Keratinocyte (primary cell): ENCODE data around the gene IRF2BP1. TPM values are rescaled to one million over a fixed set of nuclear protein-coding genes. Genes with fewer than 3 reads are reported as not detected.
"Not testable (repeated sequence)": the region's sequence is repeated elsewhere in the genome, so short reads cannot be mapped to it uniquely, and the experiment has no call there.

Experiments
- DNase-seq: peaks from one replicate; pipeline ENCODE4 v3.0.0-alpha.2; 2011; ENCODE audit warnings: low read depth, missing footprints, low spot score
- FAIRE-seq: peaks from 2 replicates; lab custom pipeline; 2011; peaks lifted over from hg19 to GRCh38; lab: Jason Lieb, UNC
- H2AFZ ChIP-seq: 2 replicates; pipeline ENCODE4 v1.6.0; 2012; ENCODE audit warnings: low read length, control low read depth, inconsistent platforms; ENCODE audit not compliant: control insufficient read depth
- H3K27ac ChIP-seq: 2 replicates; pipeline ENCODE4 v1.5.1; 2011; ENCODE audit warnings: low read length; ENCODE audit not compliant: control insufficient read depth, insufficient read depth
- H3K27me3 ChIP-seq: 3 replicates; pipeline ENCODE4 v1.6.0; 2011; ENCODE audit warnings: low read length; ENCODE audit not compliant: control insufficient read depth, insufficient read depth; ENCODE audit errors: extremely low read depth
- H3K36me3 ChIP-seq, 2 experiments: 2 replicates in 1 of 2; 3 replicates in 1 of 2; pipeline ENCODE4 v1.5.1; 2011; ENCODE audit warnings: low read length in 2 of 2, mild to moderate bottlenecking in 1 of 2; ENCODE audit not compliant: control insufficient read depth in 2 of 2, insufficient read depth in 2 of 2; ENCODE audit errors: extremely low read depth in 1 of 2
- H3K4me1 ChIP-seq: 3 replicates; pipeline ENCODE4 v1.5.1; 2011; ENCODE audit warnings: low read length; ENCODE audit not compliant: control insufficient read depth, insufficient read depth; ENCODE audit errors: extremely low read depth
- H3K4me2 ChIP-seq: 3 replicates; pipeline ENCODE4 v1.6.0; 2011; ENCODE audit warnings: low read depth, low read length; ENCODE audit not compliant: control insufficient read depth, insufficient read depth; ENCODE audit errors: extremely low read depth
- H3K4me3 ChIP-seq, 3 experiments: fragments of 200-600 bp in 1 of 3; sonication (generic) in 1 of 3; 2 replicates in 2 of 3; 3 replicates in 1 of 3; pipeline ENCODE4 v1.5.1; 2011 to 2016; ENCODE audit warnings: low read length in 3 of 3, mild to moderate bottlenecking in 3 of 3, control low read depth in 2 of 3, inconsistent platforms in 1 of 3, low read depth in 1 of 3, mixed read lengths in 1 of 3, mixed run types in 1 of 3, moderate library complexity in 1 of 3; ENCODE audit not compliant: control insufficient read depth in 2 of 3, insufficient read depth in 2 of 3; ENCODE audit errors: extremely low read depth in 1 of 3
- H3K79me2 ChIP-seq: 2 replicates; pipeline ENCODE4 v1.6.0; 2012; ENCODE audit warnings: low read length; ENCODE audit not compliant: control insufficient read depth, insufficient read depth
- H3K9ac ChIP-seq: 3 replicates; pipeline ENCODE4 v1.6.0; 2011; ENCODE audit warnings: low read length; ENCODE audit not compliant: control insufficient read depth, insufficient read depth; ENCODE audit errors: extremely low read depth
- H3K9me1 ChIP-seq: 3 replicates; pipeline ENCODE4 v1.6.0; 2011; ENCODE audit warnings: low read length; ENCODE audit not compliant: control insufficient read depth, insufficient read depth; ENCODE audit errors: extremely low read depth
- H3K9me3 ChIP-seq: 2 replicates; pipeline ENCODE4 v1.5.1; 2012; ENCODE audit warnings: low read depth, low read length; ENCODE audit not compliant: control insufficient read depth
- H4K20me1 ChIP-seq: 3 replicates; pipeline ENCODE4 v1.6.0; 2011; ENCODE audit warnings: low read length; ENCODE audit not compliant: control insufficient read depth, insufficient read depth; ENCODE audit errors: extremely low read depth
- EZH2 ChIP-seq: IDR thresholded peaks from one replicate; pipeline ENCODE4 v1.6.1; 2012; ENCODE audit warnings: inconsistent platforms, mild to moderate bottlenecking, low read length, moderate library complexity
- dilution Hi-C: fragments of 300-500 bp; cut with MboI; formaldehyde crosslinking; loops from one replicate; pipeline ENCODE4 v1.7.0; 2020; ENCODE audit warnings: low sequenced_read_pairs; ENCODE audit not compliant: extremely low pct_ligation_motif_present
- polyA plus RNA-seq, 5 experiments: library from polyadenylated mRNA; depleted of rRNA in 3 of 5; stranded (reverse) in 3 of 5; stranded (forward) in 1 of 5; unstranded in 1 of 5; fragments of >200 nt; gene quantifications; 1 replicate in 1 of 5; 2 replicates in 3 of 5; 3 replicates in 1 of 5; pipeline versions ENCODE4 v1.2.1 to v1.2.3, GENCODE V29; 2011 to 2012; ENCODE audit warnings: missing spikeins in 2 of 5, low read depth in 1 of 5, low replicate concordance in 1 of 5
- TF ChIP-seq, protein P1 (sequence below), 3 experiments: IDR thresholded peaks in 1 of 3; conservative IDR thresholded peaks in 1 of 3; optimal IDR thresholded peaks in 1 of 3; 2 replicates in 2 of 3; 3 replicates in 1 of 3; pipeline versions ENCODE3 to v1.5.1; 2011; ENCODE audit warnings: low read length in 3 of 3, mild to moderate bottlenecking in 3 of 3, moderate library complexity in 2 of 3, control low read depth in 1 of 3, inconsistent platforms in 1 of 3; ENCODE audit not compliant: insufficient read depth in 2 of 3; ENCODE audit errors: extremely low read depth in 1 of 3

The IRF2BP1 gene
- polyA plus RNA-seq, 1 donor (not counting 4 experiments of a cell fraction or from before 2014, with no cell fraction given), result 1.7 TPM

GRCh38 chr19:45872095-45872919 lies 13.6 kb downstream of the IRF2BP1 start:
- H3K27ac ChIP-seq, result no peak overlapping the region
- no peak overlapping the region for H3K4me3 ChIP-seq
- no peaks in the 10 kb centered on the region for H4K20me1 ChIP-seq
- H3K4me2 ChIP-seq, result no peak overlapping the region
- peaks cover 12% of the 10 kb centered on the region for H3K27me3 ChIP-seq
- dilution Hi-C loops, result no loop called here
- H3K79me2 ChIP-seq, result no peaks in the 10 kb centered on the region
- no peaks in the 10 kb centered on the region for H3K9me1 ChIP-seq
- DNase-seq, result no peak
- H2AFZ ChIP-seq, result no peak overlapping the region
- no peak for FAIRE-seq
- H3K36me3 ChIP-seq, result no peaks in the 10 kb centered on the region
- H3K9me3 ChIP-seq, result no peaks in the 10 kb centered on the region
- no peaks in the 10 kb centered on the region for H3K4me1 ChIP-seq
- TF ChIP-seq EZH2, result no peak
- TF ChIP-seq, protein P1, sequence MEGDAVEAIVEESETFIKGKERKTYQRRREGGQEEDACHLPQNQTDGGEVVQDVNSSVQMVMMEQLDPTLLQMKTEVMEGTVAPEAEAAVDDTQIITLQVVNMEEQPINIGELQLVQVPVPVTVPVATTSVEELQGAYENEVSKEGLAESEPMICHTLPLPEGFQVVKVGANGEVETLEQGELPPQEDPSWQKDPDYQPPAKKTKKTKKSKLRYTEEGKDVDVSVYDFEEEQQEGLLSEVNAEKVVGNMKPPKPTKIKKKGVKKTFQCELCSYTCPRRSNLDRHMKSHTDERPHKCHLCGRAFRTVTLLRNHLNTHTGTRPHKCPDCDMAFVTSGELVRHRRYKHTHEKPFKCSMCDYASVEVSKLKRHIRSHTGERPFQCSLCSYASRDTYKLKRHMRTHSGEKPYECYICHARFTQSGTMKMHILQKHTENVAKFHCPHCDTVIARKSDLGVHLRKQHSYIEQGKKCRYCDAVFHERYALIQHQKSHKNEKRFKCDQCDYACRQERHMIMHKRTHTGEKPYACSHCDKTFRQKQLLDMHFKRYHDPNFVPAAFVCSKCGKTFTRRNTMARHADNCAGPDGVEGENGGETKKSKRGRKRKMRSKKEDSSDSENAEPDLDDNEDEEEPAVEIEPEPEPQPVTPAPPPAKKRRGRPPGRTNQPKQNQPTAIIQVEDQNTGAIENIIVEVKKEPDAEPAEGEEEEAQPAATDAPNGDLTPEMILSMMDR (optimal IDR thresholded peaks at IDR 0.05 in 1 of 3, IDR thresholded peaks at IDR 0.05 in 1 of 3, conservative IDR thresholded peaks at IDR 0.05 in 1 of 3; ENCODE audit: extremely low read depth in 1 of 3, insufficient read depth in 2 of 3, low read length in 3 of 3), result no peak
- no peak overlapping the region for H3K9ac ChIP-seq

DNA sequence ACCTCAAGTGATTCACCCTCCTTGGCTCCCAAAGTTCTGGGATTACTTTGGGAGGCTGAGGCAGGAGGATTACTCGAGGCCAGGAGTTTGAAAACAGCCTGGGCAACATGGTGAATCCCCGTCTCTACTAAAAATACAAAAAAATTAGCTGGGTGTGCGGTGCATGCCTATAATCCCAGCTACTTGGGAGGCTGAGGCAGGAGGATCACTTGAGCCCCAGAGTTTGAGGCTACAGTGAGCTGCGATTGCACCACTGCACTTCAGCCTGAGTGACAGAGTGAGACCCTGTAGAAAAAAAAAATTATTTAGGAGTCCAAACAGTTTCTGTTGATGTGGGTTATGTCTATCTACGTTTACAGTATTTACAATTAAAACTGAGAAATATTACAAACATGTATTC lies 15.1 kb downstream of the IRF2BP1 start:
- no peak for TF ChIP-seq EZH2
- TF ChIP-seq, protein P1 (optimal IDR thresholded peaks at IDR 0.05 in 1 of 3, IDR thresholded peaks at IDR 0.05 in 1 of 3, conservative IDR thresholded peaks at IDR 0.05 in 1 of 3; ENCODE audit: extremely low read depth in 1 of 3, insufficient read depth in 2 of 3, low read length in 3 of 3), result no peak
- H4K20me1 ChIP-seq, result no peaks in the 10 kb centered on the region
- dilution Hi-C loops, result no loop called here
- H3K4me2 ChIP-seq, result no peak overlapping the region
- no peaks in the 10 kb centered on the region for H3K9me1 ChIP-seq
- no peak overlapping the region for H3K27ac ChIP-seq
- H3K9ac ChIP-seq, result no peak overlapping the region
- H2AFZ ChIP-seq, result no peak overlapping the region
- FAIRE-seq (no peak), DNase-seq (no peak)
- H3K36me3 ChIP-seq, result no peaks in the 10 kb centered on the region
- no peaks in the 10 kb centered on the region for H3K9me3 ChIP-seq
- H3K4me1 ChIP-seq, result no peaks in the 10 kb centered on the region
- H3K27me3 ChIP-seq, result peaks cover 11% of the 10 kb centered on the region
- H3K4me3 ChIP-seq, result no peak overlapping the region
- H3K79me2 ChIP-seq, result no peaks in the 10 kb centered on the region

- H3K9ac ChIP-seq, H3K27ac ChIP-seq, H3K36me3 ChIP-seq, H3K4me2 ChIP-seq, H3K4me1 ChIP-seq, H4K20me1 ChIP-seq, H3K9me1 ChIP-seq, H3K4me3 ChIP-seq, FAIRE-seq, H3K79me2 ChIP-seq, DNase-seq, H3K9me3 ChIP-seq, H2AFZ ChIP-seq, dilution Hi-C loops: not testable (repeated sequence)
- H3K27me3 ChIP-seq, result peaks cover 37% of the 10 kb centered on the region
These were observed 18.7 kb downstream of the IRF2BP1 start for GRCh38 chr19:45867241-45867640.
